GM18519 (cell line): ENCODE results near the gene SBF1.

Source experiments
- ATAC-seq: cut with Tn5 transposase; IDR thresholded peaks from one replicate; pipeline ENCODE4 v1.9.1; 2021; ENCODE audit warnings: mild to moderate bottlenecking, moderate library complexity; ENCODE audit not compliant: unreplicated experiment, low FRiP score

SBF1 gene

GRCh38 chr22:50447576-50448551 lies 27.0 kb downstream of the SBF1 start:
- no peak for ATAC-seq

- no peak for ATAC-seq
These were observed 27.9 kb downstream of the SBF1 start for GRCh38 chr22:50446708-50447575.

GRCh38 chr22:50445880-50446707 lies 28.7 kb downstream of the SBF1 start:
- ATAC-seq = no peak

- ATAC-seq = no peak
These were observed 29.6 kb downstream of the SBF1 start for GRCh38 chr22:50445071-50445879.

DNA sequence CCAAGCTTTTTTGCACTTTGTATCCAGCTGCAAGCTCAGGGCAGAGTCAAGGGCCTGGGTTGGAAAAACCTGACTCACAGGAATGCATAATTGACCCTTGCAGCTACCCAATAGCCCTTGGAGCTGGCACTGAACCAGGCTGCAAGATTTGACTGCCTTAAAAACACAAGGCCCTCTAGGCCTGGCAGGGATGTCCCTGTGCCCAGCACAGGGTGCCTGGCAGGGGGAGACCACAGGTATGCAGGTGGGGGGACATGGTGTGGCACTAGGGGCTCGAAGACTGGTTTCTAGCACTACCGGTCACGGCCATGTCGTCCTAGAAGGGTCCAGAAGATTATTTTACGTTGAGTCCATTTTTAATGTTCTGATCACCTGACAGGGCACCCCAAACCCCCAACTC lies 30.2 kb downstream of the SBF1 start:
- no peak for ATAC-seq

DNA sequence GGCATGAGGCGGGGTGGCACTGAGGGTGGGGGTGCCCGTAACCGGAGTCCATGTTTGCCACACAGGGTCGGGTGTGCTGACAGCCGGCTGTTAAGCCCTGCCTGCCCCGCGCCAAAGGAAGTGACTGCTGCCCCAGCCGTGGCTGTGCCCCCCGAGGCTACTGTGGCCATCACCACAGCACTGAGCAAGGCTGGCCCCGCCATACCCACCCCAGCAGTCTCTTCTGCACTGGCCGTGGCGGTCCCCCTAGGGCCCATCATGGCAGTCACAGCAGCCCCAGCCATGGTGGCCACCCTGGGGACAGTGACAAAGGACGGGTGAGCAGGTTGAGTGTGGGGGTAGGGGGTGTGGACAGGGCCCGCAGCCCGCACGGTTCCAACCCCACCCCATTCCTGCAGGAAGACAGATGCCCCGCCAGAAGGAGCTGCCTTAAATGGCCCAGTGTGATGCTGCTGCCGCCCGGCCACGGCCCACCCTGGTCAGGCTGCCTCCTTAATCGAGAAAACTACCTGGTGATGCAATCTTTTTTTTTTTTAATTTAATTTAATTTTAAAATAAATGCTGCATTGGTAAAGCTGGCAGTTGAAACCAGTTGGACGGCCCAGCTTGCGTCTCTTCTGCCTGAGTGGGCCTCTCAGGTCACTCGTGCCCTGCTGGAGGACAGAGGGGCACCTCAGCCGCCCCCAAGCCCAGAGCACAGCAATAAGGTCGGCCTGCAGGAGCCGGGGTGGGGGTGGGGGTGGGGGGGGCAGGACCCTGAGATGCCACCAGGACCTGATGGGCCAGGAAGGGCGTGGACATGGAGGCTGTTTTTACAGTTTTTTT lies 30.8 kb downstream of the SBF1 start:
- ATAC-seq = no peak

- no peak for ATAC-seq
These were observed 31.6 kb downstream of the SBF1 start for GRCh38 chr22:50443197-50443596.

GRCh38 chr22:50441428-50441993 lies 33.3 kb downstream of the SBF1 start:
- no peak for ATAC-seq

GRCh38 chr22:50440544-50441249 lies 34.1 kb downstream of the SBF1 start:
- ATAC-seq = no peak

- no peak for ATAC-seq
These were observed 34.9 kb downstream of the SBF1 start for GRCh38 chr22:50439871-50440331.

DNA sequence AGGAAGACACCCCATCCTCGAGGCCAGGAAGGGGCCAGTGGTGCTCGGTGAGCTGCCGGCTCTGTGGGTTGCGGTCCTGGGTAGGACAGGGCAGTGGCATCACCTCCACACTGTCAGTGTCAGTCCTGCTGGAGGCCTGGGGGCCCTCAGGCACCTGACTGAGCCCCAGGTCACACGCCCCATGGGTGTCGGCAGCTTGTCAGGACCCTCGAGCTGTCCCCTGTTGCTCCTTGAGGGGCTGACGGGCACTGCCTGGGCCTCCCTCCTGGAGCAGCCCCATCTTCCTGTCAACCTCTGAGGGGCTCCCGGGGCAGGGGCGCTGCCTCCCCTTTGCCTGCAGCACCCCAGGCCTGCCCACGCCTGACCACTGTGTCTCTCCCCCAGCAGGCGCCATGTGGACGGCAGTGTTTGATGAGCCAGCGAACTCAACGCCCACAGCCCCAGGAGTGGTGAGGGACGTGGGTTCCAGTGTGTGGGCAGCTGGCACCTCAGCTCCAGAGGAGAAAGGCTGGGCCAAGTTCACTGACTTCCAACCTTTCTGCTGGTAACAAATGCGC lies 35.4 kb downstream of the SBF1 start:
- ATAC-seq = no peak

DNA sequence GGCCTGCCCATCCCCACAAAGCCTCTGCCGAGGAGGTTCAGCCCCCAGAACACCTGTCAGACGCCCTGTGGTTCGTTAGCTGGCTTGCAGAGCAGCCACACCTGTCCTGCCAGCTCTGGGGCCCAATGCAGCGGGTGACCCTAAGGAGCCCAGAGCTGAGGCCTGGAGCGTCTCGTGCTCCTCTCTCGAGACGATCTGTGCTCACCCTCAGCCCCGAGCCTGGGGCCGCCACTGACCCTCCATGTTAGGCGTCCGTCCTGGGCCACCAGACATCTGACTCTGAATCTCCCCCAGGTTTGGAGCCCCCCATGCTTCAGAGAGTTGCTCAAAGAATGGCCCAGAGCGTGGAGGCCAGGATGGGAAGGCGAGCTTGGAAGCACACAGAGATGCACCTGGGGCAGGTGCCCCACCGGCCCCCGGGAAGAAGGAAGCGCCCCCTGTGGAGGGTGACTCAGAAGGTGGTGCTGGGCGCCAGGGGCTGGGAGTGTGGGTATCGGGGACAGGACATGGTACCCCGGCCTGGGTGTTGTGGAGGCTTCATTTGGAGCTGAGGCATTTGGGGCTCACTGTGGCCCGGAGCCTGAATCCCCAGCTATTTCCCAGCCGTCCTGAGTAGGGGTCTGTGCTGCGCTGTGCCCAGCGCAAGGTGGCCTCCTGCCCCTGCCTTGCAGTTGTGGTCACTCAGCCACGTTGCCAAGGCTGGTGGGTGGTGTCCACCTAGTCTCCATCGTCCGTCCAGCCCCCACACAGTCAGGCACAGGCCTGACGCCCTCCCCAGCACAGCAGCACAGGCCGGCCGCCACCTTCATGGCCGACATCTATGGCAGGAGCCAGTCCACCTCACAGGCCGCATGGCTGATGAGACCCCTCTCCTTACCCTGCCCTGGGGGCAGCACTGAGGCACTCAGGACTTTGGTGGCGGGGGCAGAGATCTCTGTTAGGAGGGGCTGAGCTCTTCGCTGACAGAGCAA lies 36.2 kb downstream of the SBF1 start:
- ATAC-seq = no peak

DNA sequence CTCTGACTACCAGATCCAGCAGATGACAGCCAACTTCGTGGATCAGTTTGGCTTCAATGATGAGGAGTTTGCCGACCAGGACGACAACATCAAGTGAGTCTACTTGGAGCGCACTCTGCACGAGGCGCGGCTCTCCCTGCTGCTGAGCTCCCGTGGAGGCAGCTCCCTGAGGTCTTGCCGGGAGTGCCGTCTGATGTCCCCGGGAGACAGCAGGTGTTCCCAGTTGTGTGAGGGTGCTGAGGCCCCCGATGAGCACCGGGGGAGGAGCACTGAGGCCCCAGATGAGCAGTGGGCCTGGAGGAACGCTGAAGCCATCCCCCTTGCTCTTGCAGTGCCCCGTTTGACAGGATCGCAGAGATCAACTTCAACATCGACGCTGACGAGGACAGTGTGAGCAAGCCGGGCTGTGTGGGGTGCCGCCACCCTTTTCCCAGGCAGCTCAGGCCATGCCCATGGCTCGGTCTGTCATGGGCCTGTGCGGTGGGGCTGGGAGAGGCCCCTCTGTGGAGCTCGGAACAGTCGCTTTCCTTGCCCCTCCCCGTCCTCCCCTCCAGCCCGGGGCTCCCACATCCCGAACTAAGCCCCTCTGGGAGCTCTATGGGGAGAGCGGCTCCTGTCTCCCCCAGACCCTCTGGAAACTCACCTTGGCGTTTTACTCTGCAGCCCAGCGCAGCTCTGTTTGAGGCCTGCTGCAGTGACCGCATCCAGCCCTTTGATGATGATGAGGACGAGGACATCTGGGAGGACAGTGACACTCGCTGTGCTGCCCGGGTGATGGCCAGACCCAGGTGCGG lies 37.1 kb downstream of the SBF1 start:
- no peak for ATAC-seq

DNA sequence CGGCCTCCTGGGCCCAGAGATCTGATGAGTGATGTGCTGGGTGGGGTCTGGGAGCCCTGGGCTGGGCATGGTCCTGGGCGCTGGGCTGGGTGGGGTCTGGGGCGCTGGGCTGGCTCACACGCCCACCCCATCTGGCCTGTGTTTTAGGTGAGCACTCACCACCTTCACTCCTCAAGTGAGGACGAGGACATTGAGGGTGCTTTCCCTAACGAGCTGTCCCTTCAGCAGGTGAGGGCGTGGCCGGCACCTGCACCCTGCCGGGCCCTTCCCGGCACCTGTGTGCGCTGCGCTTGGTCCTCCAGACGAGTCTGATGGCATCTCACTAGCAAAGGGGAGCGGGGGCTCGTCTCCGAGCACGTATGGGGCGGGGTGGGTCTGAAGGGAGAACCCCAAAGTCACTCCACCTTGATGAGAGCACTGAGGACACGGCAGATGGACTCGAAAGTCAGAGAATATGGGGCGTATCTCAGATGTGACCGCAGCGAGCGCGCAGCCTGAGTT lies 37.9 kb downstream of the SBF1 start:
- ATAC-seq = no peak
